ENCODE measurements around the gene KRT83.

DNA sequence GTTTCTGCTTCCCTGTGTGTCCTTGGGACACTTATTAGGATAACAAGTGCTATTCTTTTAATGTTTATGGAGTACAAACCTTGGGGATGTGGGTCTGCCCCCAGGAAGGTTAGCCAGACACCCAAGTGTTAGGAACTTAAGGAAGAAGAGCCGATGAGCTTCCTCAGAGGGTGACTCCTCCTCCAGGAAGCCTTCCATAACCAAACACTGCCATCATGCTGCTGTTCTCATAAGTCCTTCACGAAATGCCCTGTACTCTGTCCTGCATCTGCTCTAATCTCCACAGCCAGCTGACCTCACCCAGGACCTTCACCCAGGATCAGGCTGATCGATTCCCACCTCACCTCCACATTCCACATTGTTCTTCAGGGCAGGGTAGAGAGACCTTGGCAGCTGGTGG, 47.3 kb upstream of the KRT83 start:
- TF ChIP-seq POLR2A (IDR thresholded peaks at IDR 0.05), result no peak
- TF ChIP-seq, protein P1, sequence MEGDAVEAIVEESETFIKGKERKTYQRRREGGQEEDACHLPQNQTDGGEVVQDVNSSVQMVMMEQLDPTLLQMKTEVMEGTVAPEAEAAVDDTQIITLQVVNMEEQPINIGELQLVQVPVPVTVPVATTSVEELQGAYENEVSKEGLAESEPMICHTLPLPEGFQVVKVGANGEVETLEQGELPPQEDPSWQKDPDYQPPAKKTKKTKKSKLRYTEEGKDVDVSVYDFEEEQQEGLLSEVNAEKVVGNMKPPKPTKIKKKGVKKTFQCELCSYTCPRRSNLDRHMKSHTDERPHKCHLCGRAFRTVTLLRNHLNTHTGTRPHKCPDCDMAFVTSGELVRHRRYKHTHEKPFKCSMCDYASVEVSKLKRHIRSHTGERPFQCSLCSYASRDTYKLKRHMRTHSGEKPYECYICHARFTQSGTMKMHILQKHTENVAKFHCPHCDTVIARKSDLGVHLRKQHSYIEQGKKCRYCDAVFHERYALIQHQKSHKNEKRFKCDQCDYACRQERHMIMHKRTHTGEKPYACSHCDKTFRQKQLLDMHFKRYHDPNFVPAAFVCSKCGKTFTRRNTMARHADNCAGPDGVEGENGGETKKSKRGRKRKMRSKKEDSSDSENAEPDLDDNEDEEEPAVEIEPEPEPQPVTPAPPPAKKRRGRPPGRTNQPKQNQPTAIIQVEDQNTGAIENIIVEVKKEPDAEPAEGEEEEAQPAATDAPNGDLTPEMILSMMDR (IDR thresholded peaks at IDR 0.05), result no peak
